Measurements from ENCODE around the gene TTLL8.

The TTLL8 gene

GRCh38 chr22:50082961-50083461 lies 24.9 kb upstream of the TTLL8 start:
- DNase-seq, result no peak

DNA sequence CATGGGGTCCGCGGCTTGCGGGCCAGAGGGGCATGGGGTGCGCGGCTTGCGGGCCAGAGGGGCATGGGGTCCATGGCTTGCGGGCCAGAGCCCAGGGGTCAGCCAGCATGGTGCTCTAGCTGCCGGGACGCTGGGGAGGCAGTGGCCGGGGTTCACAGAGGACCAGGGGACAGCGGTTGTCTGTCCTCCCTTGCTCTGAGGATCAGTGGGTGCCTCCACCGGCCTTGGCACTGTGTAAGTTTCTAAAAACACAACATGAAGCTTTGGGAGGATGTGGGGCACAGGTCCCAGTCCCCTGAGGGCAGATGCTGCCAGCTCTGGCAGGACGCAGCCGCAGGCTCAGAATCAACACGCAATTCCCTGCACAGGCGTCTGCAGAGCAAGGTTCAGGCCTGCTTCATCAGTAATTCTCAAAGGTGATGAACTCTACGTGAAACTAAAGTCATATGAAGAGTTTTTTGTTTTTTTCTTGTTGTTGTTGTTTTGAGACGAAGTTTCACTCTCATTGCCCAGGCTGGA lies 24.2 kb upstream of the TTLL8 start:
- DNase-seq, result no peak

GRCh38 chr22:50081426-50082196 lies 23.5 kb upstream of the TTLL8 start:
- DNase-seq, result no peak

- DNase-seq, result no peak
Observed at GRCh38 chr22:50080077-50080465, 22.0 kb upstream of the TTLL8 start.

GRCh38 chr22:50078761-50079160 lies 20.7 kb upstream of the TTLL8 start:
- no peak for DNase-seq

DNA sequence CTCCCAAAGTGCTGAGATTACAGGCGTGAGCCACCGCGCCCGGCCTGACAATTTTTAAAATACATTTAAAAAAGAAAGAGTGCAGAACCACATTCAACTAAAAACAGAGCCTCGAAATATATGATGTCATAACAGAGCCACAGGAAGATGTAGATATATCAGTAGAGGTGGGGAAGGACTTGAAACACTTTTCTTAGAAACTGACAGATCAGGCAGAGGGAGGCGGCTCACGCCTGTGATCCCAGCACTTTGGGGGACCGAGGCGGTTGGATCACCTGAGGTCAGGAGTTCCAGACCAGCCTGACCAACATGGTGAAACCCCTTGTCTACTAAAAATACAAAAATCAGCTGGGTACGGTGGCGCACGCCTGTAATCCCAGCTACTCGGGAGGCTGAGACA lies 20.1 kb upstream of the TTLL8 start:
- no peak for DNase-seq

DNA sequence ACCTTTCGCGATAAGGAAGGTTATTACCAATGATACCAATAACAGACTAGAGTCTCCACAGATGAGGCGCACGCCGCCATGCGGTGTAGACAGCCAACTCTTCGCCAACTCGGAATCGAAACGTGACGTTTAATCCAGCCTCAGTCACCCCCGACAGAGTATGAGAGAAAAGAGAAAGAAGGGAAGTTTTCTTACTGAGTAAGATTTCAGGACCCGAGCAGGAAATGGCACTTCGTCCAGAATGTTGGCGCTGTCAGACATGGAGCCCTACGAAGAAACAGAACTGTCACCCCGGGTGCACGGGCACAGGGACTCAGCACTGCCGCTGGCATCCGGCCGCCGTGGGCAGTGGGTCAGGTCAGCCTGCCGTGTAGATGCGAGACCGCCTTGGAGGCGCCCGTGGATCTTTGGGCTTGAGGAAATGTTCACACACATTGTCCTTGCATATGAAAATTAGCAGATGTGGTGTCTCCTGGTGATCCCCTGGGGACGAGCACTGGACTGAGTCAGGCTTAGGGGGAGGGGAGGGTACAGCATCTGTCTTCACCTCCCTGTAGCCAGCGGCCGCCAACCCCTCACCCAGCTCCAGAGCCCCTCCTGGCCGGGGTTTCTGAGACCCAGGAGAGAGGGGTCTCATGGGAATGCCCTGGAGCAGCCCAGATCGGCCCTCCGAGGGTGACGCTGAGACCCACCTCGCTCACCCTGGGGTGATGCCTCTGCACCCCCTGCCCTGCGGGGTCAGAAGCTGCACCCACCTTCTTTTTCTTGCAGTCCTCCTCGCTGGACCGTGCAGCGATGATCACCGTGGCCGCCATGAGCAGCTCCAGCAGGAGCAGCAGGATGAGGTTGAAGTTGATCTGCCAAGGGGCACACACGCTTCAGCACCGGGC lies 18.8 kb upstream of the TTLL8 start:
- DNase-seq, result no peak

DNA sequence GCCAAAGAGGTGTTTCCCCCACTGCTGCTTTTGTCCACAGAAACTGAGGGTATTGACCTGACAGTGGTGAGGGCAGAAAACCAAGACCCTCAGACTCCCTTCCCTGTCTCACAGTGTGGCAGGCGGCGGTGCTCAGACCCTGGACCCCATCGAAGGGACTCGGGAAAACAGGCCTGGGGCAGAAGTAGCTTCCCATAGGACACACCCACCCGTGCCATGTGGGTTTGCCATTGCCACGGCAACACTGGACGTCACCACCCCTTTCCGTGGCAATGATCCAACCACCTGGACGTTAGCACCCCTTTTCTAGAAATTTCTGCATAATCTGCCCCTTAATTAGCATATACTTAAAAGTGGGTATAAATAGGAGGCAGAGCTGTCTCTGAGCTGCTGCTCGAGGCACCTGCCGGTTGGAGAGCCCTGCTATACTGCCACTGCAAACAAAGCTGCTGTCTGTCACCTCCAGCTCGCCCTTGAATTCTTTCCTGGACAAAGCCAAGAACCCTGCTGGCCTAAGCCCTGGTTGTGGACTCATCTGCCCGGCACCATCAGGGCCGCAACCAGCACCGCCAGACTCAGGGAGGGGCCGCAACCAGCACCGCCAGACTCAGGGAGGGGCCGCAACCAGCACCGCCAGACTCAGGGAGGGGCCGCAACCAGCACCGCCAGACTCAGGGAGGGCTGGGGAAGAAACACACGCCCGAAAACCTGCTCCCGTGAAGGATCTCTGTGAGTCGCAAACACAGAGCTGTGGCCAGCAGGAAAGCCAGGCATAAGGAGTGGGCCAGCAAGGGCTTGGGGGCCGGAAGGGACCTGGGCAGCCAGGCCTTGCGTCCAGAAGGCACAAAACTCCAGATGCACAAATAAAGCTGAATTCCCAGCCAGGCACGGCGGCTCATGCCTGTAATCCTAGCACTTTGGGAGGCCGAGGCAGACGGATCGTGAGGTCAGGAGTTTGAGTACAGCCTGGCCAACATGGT lies 16.7 kb upstream of the TTLL8 start:
- no peak for DNase-seq

- no peak for DNase-seq
Observed at GRCh38 chr22:50074056-50074455, 16.0 kb upstream of the TTLL8 start.

DNA sequence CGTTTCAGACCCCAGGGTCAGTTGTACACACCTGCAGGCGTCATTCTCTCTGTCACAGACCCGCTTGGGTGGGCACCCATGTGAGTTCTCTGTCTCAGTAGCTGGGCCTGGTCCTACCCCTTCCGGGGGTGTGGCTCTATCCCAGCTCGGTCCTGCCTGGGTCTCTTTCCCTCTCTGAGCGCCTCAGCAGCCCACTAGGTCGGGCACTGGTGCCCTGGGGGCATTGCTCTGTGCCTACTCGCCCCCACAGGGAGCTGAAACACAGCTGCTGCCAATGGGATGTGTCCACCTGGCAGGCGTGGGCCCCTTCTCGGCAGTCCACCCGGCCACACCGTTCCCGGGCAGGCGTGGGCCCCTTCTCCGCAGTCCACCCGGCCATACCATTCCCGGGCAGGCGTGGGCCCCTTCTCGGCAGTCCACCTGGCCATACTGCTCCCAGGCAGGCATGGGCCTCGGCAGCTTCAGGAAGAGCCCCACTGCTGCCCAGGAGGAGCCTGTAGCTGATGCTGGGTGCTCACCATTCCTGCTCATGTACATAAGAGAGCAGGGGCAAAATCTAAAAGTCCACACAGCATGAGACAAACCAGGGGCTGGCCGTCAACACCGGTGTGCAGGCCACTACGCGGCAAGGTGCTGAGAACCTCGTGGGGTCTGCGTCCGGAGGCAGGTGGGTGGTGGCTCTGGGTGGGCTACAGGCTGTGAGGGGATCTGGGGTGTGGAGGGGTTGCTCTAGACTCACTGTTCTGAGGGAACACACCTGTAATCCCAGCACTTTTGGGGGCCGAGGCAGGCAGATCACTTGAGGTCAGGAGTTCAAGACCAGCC lies 14.8 kb upstream of the TTLL8 start:
- DNase-seq, result no peak

- DNase-seq, result no peak
Observed at GRCh38 chr22:50072167-50072555, 14.1 kb upstream of the TTLL8 start.

GRCh38 chr22:50071432-50072166 lies 13.5 kb upstream of the TTLL8 start:
- no peak for DNase-seq

DNA sequence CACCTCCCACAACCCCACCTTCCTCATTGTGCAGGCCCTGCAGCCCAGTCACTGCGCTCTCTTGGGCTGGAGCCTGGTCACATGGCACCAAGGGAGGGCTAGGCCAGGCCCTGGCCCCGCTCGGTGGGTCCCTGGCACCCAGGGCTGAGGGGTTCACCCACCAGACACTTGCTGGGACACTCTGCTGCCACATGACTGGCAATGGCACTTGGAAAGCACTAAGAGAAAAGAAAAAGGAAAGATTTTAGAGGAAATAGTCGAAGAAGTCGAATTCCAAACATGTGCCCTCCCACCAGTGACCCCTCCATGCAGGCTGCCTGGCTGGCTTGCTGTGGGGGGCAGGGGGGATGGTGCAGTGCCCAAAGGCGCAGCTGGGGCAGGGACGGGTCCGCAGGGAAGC lies 12.3 kb upstream of the TTLL8 start:
- no peak for DNase-seq

GRCh38 chr22:50068096-50068495 lies 10.0 kb upstream of the TTLL8 start:
- DNase-seq, result no peak

GRCh38 chr22:50067244-50067643 lies 9.1 kb upstream of the TTLL8 start:
- DNase-seq, result no peak

- no peak for DNase-seq
Observed at GRCh38 chr22:50064453-50064852, 6.4 kb upstream of the TTLL8 start.

- no peak for DNase-seq
Observed at GRCh38 chr22:50063589-50064393, 5.7 kb upstream of the TTLL8 start.

GRCh38 chr22:50062509-50063135 lies 4.5 kb upstream of the TTLL8 start:
- DNase-seq, result no peak

GRCh38 chr22:50061824-50062355 lies 3.8 kb upstream of the TTLL8 start:
- DNase-seq, result no peak
